ENCODE results near the gene CENPN.
A peak's percentile ranks its signal among the peaks of the same experiment; 100 is the strongest.

The CENPN gene, protein sequence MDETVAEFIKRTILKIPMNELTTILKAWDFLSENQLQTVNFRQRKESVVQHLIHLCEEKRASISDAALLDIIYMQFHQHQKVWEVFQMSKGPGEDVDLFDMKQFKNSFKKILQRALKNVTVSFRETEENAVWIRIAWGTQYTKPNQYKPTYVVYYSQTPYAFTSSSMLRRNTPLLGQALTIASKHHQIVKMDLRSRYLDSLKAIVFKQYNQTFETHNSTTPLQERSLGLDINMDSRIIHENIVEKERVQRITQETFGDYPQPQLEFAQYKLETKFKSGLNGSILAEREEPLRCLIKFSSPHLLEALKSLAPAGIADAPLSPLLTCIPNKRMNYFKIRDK

DNA sequence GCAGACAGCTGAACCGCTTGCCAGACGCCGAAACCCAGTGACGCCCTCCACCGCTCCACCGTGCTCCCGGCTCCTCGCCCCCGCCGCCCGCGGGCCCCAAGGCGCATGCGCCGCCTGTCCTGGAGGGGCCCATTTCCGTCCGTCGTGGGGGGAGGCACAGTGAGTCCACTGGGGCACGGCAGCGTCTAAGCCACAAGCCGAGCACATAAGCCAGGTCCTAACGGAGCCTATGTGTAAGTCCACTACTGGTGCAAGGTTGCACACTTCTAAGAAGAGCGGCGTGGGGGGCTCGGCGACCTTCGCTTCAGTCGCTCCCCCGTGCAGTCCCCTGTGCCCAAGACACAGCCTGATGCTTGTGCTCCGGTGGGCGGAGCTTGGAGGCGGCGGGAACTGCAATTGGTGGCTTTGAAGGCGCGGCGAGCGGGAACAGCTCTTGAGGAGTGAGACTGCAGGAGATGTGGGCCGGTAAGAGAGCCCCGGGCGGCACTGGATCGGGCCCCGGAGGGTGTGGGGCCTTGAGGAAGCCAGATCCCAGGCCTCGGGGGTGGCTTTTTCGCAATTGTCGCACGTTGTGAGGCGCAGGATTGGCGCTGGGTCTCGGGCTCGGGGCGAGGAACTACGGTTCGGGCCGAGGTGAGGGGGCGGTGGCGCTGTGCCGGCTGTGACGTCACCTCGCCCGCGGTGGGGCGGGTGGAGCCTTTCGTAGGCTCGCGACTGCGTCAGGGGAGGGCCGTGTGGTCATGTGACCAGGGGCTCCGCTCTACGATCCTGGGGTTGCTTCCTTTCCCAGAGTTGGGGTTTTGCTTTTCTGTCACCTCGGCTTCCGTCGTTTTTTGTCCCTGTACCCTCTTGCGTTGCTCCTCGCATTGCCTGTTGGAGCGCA lies at the start of gene CENPN, which contains the start of gene CMC2:
TSS of gene CENPN (plus strand) at position 402 of the 883 bp plus-strand sequence. CDS start 4,726 bp downstream, outside the sequence.
TSS of gene CMC2 (minus strand) at position 73 of the 883 bp plus-strand sequence. CDS start 9,491 bp downstream, outside the sequence.
- peak; percentile 93 to 97 for DNase-seq

DNA sequence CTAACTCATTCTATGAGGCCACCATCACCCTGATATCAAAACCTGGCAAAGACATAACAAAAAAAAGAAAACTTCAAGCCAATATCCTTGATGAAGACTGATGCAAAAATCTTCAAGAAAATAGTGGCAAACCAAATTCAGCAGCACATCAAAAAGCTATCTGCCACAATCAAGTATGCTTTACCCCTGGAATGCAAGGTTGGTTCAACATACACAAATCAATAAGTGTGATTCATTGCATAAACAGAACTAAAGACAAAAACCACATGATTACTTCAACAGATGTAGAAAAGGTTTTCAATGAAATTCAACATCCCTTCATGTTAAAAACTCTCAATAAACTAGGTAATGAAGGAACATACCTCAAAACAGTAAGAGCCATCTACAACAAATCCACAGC lies 48.7 kb upstream of the CENPN start:
- DNase-seq, result no peak

DNA sequence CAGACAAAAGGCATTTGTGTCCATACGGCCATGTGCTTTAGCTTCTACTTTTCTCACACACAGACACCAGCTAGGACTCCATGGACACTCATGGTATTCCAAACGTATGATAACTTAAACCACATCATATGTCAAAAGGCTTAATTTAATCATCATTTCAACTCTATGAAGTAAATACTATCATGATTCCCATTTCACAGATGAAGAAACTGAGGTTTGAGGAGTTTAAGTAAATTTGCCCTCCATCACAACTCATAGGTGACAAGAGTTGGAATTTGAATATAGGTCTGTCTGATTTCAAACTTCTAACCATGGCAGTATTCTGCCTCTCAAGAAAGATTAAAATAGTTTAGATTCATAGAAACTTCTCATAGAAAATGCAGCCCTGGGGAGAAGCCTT lies 44.1 kb upstream of the CENPN start:
- no peak for DNase-seq

DNA sequence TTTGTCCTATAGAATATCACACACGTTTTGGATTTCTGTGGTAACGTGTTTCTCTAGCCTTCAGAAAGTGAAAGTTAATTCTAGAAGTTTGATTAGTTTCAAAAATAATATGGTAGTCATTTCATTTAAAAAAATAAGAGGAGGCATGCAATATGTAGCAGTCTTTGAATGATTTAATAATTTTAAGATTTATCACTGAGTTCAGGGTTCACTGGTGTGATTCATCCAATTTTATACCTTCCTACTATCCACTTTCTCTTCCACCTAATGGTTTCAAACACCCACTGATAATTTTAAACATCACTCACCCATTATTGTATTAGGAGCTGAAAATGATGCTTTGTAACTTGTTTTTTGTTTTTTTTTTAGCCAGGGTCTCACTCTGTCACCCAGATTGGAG lies 42.7 kb upstream of the CENPN start:
- no peak for DNase-seq

DNA sequence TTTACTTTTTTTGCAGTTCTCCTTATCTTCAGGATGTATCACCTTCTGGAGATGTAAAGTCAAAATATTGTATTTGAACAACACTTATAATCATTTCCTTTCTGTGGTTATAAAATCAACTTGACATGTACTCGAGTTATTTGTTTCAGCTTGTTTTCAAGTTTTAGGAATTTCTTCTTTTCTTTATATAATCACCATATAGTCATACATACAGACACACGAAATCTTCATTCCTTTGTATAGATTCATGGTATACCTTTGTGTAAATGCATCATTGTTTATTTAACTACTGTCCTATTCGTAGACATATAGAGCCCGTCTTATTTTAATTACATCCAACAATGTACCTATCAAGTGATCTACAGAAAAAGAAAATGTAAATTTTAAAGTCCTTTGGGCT lies 40.4 kb upstream of the CENPN start:
- DNase-seq, result no peak

DNA sequence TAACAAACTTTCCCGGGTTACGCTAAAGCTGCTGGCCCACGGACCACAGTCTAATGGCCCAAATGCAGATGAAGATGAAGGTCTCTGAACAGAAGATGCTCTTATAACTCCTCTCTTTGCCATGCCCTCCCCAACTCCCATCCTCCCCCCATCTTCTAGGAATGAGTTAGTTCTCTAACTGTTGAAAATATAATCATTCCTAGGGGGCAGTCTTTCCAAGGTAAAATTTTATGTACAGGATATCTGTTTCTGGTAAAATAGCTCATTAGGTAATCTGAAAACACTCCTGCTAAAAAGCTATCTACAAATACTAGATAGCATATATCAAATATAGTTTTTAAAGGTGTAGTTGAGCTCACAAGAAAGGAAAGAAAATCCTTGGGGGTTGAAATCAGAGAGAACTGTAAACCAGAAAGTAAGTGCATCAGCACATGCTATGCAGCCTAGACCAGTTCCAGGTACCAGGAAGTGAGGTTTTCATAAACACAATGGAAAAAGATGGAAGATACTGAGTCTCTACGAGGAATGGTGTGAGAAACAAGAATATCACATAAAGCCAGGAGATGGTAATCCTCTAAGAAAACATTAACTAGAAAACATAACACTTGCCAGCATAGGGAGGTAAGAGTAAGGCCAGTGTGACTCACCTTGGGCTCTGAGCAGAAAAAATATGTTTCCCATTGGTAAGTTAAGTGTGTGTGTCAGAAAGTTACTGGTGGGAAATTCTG lies 38.5 kb upstream of the CENPN start:
- DNase-seq, result no peak

DNA sequence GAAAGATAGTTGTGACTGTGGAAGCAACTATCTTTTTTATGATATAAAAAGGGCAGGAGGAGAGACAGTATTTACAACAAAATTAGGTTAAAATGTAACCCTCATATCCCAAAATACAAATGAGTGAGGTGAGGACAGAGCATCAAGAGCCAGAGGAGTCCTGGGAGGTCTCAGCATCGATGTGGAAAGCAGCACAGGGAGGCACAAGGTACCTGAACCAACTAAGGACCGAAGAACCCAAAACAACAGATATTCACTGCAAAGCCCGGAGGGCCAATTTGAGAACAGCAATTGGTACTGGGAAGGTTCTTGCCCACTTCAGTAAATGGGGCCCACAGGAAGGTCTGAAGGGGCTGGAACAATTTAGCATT lies 37.9 kb upstream of the CENPN start:
- no peak for DNase-seq

DNA sequence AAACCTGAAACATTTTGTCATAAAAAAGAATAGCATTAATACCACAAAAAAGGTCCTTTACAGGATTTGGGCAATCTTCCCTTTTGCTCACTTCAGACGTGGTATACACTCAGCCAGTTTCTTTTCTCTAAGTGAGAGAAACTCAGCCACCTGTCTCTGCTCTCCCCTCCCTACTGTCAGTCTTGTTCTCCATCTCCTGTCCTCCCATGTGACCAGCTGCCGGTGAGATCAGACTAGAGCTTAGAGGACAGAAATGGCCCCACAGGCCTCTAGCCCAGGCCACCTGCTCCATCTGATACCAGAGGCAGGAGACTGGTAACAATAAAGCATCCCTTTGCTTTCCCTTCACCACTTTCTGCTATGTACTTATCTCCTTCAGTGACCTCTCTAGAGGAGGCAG lies 35.2 kb upstream of the CENPN start:
- no peak for DNase-seq

DNA sequence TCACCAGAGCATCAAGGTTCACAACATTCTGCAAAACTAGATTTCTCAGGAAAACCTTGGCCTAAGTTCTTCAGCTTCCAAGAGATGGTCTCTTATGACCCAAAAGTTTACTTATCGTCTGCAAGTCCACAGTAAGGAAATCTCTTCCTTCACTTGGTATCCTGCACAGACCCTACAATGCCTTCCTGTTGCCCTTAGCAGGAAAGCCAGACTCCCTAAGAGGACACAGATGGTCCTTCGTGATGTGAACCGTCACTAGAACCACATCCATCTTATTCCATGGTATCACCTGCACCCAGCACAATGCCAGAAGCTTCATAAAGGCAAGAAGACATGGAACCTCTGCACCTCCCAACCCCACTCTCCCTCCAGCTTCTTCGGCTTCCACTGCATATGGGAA lies 34.4 kb upstream of the CENPN start:
- no peak for DNase-seq

DNA sequence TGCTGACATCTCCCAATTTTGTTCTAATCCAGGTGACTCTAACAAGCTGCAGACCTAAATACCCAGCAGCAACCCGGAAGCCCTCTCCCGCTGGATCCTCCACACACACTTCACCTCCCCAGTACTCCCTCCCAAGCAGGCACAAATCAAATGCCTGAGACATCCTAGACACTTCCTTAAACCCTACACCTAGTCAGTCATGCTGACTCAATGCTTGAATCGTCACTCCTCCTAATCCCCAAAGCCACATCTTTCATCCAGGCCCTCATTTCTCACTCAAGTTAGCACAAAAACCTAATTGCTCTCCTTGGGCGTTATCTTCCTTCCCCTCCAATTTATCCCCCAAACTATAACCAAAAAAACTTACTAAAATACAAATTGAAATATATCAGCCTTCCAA lies 33.0 kb upstream of the CENPN start:
- DNase-seq, result no peak

DNA sequence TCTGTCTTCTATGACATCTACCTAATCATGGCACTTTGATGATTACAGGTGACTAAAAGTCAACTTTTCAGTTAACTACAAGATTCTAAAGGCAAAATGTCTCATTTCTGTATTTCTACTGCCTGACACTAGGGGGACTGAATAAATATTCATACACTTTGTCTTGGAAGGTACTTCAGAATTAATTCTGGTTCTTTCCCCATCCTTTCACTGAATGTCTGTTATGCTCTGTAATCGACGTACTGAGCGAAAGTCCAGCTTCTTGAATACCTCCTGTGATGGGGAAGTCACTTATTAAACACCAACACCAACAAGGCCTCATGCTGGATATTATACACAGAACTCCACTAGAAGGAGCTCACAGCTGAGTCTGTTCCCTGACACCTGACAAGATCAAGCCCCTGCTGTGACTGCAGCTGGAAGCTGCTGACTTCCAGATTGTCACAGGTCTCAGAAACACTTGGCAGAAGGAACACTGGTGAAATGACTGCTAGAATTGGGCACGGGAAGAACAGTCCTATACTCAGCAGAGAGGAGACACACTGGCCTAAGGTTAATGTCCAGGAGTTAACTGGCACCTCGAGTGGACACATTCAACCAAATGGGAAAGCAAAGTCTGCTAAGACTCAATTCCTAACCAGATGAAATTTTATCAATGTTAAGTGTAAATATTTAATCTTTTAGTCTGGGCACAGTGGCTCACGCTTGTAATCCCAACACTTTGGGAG lies 32.2 kb upstream of the CENPN start:
- no peak for DNase-seq

DNA sequence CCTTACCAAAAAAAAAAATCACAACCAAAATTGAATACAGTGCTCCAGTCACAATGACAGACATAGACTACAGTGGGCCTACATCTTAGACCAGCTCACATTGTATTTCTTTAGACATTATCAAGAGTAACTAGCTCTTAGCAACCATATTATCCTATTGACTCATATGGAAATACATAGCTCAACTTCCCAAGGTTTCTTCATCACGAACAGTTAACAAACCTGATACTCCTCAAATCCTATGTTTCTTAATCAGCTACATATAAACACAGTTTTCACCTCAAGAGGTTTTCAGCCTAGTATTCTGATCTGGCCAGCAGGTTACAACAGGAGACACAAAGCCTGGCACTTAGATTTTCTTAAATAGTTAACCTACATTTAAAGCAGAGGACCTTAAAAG lies 30.1 kb upstream of the CENPN start:
- no peak for DNase-seq

DNA sequence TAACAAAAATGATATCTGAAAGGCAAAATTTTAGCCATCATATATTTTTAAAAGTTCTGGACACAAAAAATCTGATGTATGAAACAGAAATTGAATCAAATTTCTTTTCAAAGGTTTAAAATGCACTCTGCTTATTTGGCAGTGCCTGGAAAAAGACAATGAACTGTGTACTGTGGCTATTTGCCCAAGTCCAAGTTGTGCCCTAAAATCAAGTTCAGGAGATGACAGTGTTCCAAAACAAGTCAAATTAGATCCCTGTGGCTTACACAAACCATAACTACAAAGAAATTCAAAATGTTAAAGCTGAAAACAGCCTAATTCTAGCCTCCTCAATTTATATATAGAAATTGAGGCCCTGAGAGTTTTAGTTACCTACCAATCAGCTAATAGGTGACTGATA lies 25.9 kb upstream of the CENPN start:
- no peak for DNase-seq

DNA sequence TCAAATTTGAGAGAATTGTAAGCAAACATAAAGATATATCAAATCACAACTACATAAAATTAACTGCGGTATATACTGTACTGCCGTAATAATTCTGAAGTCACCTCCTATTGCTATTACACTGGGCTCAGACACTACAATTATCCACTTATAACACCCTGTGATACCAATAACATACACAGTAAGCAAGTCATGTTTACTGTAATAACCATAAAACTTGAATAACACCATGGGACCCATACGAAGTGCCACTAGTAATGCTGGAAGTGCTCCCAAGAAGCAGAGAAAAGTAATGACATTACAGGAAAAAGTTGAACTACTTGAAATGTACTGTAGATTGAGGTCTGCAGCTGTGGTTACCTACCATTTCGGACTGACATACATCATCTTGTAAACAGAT lies 24.4 kb upstream of the CENPN start:
- DNase-seq, result no peak

DNA sequence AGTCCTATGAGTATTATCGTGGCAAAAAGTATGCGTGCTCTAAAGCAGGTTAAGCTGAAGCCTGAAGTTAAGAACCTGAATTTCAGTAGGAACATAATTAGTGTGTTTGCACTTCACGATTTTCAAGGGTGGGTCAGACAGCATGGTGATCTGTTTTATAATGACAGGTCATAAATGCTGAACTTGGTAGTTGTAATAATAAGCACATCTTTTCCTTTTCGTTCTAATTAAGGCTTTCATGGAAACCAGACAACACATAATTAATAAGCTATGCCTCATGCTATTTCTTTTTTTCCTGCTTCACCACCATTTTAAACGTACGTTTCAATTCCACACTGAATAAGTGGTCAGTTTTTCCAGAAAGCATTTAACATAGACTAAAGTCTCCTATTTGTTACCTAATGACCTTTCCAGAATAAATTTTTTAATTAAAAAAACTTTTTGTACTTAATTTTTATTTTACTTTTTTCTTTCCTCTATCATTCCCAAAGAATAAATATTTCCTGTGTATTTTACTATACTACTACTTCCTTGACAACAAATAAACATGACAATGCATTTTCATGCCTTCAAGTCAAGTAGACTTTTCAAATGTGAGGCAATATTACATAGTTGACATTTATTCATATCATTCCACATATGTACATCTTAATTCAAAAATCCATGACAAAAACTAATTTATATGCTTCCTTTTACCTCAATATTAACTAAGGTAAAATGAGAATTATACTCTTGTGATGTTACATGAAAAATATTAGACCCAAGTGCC lies 22.7 kb upstream of the CENPN start:
- no peak for DNase-seq

DNA sequence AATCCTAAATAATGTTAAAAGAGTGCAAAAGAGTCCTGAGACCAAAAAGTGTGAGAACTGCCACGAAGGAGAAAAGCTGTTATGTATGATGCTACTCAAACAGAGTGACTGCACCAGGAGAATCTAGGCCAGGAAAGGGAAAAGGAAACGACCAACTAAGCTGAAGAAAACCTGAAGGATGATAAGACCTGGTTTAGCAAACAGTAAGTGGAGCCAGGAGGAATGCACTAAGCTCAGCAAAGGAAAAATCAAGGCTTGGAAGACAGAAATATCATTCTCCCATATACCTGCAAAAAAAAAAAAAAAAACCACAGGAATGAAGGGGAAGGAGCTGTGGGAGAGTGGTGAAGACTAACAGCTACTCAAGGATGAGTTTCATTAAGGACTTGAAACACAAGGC lies 21.4 kb upstream of the CENPN start:
- DNase-seq, result no peak

DNA sequence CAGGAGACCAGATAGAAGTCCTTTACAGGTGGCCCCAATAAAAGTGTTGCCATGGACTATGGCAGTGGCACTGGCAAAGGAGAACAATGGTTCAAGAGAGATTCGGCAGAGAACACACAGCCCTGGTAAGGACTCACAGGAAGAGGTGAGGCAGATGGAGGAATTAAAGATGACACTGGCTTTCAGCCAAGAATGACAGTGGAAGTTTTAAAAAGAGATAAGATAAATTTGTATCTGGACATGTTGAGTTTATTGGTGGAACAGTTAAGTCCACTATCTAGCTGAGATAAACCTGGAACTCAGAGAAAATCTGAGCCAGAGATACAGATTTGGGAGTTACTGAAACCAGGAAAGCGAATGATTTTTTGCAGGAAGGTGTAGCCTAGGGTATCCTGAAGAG lies 20.5 kb upstream of the CENPN start:
- no peak for DNase-seq

DNA sequence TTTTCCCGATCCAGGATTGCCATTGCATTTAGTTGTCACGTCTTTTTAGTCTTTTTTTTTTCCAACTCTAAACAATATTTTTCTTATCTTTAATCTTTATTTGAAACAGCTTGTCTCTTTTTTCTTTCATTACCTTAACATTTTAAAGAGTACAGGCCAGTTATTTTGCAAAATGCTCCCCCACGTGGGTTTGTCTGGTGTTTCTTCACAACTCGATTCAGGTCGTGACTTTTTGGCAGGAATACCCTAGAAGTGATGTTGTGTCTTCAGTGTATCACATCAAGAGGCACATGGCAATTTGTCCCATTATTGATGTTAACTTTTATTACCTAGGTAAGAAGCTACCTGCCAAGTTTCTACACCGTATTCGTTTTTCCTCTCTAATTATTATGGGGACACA lies 18.3 kb upstream of the CENPN start:
- DNase-seq, result no peak

DNA sequence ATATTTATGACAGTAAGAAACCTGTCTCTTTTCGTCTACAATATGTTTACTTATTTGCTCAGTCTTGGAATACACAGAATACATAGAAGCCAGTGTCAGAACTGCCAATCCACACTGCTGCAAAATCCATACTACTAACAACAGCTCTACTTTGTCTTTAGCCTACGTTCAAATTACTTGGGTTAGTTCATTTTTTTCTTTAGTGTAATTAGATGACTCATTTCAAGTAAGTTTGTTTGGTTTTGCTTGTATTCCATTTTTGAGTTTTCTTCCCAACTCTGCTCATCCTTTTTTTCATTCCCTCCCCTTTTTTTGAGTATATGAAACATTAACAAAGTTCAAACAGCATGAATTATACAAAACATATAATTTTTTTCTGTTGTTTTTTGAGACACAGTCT lies 17.2 kb upstream of the CENPN start:
- no peak for DNase-seq

DNA sequence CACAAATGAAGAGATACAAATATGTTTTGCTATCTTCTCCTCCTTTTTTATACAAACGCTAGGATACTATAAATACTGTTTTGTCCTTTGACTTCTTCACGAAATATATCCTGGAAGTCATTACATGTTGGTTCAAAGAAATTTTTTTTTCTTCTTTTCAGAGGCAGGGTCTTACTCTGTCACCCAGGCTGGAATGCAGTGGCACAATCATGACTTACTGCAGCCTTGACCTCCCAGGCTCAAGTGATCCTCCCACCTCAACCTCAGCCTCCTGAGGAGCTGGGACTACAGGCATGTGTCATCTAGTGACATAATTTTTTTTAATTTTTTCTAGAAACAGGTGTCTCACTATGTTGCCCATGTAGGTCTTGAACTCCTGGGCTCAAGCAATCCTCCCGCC lies 16.4 kb upstream of the CENPN start:
- DNase-seq, result no peak

DNA sequence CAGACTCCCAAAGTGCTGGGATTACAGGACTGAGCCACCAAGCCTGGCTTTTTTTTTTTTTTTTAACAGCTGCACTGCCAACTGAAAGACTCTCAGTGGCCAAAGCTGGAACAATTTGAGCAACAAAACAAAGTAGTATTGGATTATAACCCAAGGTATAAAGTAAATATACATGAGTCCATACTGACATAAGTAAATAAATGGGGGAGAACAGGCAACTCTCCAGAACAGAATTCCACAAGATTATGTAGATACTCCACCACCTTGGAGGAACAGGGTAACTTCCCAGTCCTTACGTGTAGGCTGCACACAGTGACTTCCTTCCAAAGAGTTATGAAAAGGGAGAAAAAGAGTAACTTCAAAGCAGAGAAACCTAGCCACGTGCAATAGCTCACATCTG lies 16.0 kb upstream of the CENPN start:
- DNase-seq, result no peak

DNA sequence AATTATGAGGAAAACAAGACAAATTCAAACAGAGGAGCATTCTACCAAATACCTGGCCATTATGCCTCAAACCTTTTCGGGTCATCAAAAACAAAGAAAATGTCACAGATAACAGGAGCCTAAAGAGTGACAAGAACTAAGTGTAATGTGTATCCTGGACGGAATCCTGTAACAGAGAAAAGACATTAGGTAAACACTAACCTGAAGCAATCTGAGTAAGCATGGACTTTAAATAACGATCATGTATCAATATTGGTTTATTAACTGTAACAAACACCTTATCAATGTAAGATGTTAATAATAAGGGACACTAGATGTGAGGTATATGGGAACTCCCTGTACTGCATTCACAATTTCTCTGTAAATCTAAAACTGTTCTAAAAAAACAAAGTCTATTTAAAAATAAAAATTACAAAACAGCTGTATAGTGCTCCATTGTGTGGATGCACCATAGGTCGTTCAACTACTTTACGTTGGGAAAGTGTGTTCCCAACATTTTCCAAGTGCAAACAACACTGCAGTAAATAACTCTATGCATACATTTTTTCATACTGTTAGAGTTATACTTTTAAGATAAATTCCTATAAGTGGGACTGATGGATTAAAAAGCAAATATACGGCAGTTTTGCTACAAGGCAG lies 15.1 kb upstream of the CENPN start:
- DNase-seq, result no peak
